Suprapubic skin (tissue), 4 donors: ENCODE results near the gene LCE1D. TPM values are rescaled to one million over a fixed set of nuclear protein-coding genes. Genes with fewer than 3 reads are reported as not detected.

Experiments used
- DNase-seq, 2 donors: peaks; one replicate each; pipeline ENCODE4 v3.0.0-alpha.2; 2019; ENCODE audit warnings: low spot score in 2 of 2
- H3K27ac ChIP-seq: fragments of 200-600 bp; sonication (generic); one replicate; pipeline ENCODE4 v1.5.1; 2019
- H3K27me3 ChIP-seq: fragments of 200-600 bp; sonication (generic); one replicate; pipeline ENCODE4 v1.5.1; 2019
- H3K36me3 ChIP-seq: fragments of 200-600 bp; sonication (generic); one replicate; pipeline ENCODE4 v1.5.1; 2019
- H3K4me1 ChIP-seq: fragments of 200-600 bp; sonication (generic); one replicate; pipeline ENCODE4 v1.5.1; 2019
- H3K4me3 ChIP-seq: fragments of 200-600 bp; sonication (generic); one replicate; pipeline ENCODE4 v1.5.1; 2019; ENCODE audit warnings: mild to moderate bottlenecking
- H3K9me3 ChIP-seq: fragments of 200-600 bp; sonication (generic); one replicate; pipeline ENCODE4 v1.5.1; 2019
- CTCF ChIP-seq, 2 donors: fragments of 200-600 bp in 1 of 2; fragments of 450-650 bp in 1 of 2; sonication (generic) in 1 of 2; IDR thresholded peaks; one replicate each; pipeline ENCODE4 v1.5.1; 2016 to 2019; ENCODE audit warnings: antibody characterized with exemption in 2 of 2, mild to moderate bottlenecking in 1 of 2, moderate library complexity in 1 of 2
- EP300 ChIP-seq: sonication (generic); formaldehyde crosslinking; IDR thresholded peaks from one replicate; pipeline ENCODE4 v1.6.1; 2017; ENCODE audit warnings: antibody characterized with exemption
- POLR2A ChIP-seq, 2 donors: fragments of 450-650 bp; IDR thresholded peaks; one replicate each; pipeline ENCODE4 v1.6.1; 2017; ENCODE audit warnings: antibody characterized with exemption in 2 of 2, mild to moderate bottlenecking in 2 of 2, moderate library complexity in 2 of 2
- POLR2AphosphoS5 ChIP-seq, 3 donors: sonication (generic); formaldehyde crosslinking; IDR thresholded peaks; one replicate each; pipeline ENCODE4 v1.6.1; 2017; ENCODE audit warnings: antibody characterized with exemption in 3 of 3
- WGBS: methylation state at CpG from one replicate; pipeline ENCODE4 v1.1.5; 2018; 5-methylcytosine and 5-hydroxymethylcytosine counted together
- total RNA-seq, 4 donors: library from RNA; depleted of rRNA; stranded (reverse); fragments of >200 nt; gene quantifications; one replicate each; pipeline ENCODE4 v1.1.0, GENCODE V29; 2016

Gene LCE1D
- total RNA-seq, 4 donors from 2014 or later: 32.8 to 203 (median 101) TPM

DNA sequence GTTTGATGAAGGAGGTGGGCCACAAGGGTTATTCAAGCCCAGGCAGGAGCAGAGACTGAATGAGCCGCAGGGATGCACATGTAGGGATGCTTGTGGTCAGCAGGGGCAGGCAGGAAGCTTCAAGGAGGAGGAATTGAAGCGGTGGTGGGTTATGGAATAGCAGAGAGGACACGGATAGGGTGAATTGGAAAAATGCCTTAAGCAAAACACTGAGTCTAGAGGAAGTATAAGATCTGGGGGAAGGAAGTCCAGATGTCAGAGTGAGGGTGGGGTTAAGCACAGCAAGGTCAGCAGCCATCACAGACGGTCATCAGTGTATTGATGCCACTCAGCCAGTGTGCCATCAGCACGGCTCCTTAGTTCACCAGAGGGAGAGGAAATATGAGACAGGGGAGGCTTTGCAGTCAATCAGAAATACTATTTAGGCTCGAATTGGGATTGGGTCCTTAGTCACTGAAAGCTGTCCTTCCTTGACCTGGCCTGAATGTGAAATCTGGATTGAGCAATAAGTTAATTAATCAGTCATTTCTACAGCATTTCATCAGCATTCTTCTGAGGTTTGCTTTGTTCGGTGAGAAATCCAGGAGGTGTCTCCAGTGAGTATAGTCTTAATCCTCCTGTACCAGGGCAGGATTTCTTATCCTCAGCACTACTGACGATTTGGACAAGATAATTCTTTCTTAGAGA is 27.5 kb upstream of the LCE1D start:
- Histone ChIP-seq H3K9me3 (no peaks in the 10 kb centered on the region), H3K27me3 (no peaks in the 10 kb centered on the region), H3K36me3 (no peaks in the 10 kb centered on the region), H3K27ac (no peak overlapping the region), H3K4me1 (peaks cover 3% of the 10 kb centered on the region), H3K4me3 (no peak overlapping the region)
- TF ChIP-seq POLR2AphosphoS5 (IDR thresholded peaks at IDR 0.05) (no peak), EP300 (no peak), POLR2A (IDR thresholded peaks at IDR 0.05) (no peak), CTCF (IDR thresholded peaks at IDR 0.05) (no peak)
- 53% methylated on average over 8 of the region's 8 CpGs for WGBS
- DNase-seq: no peak

DNA sequence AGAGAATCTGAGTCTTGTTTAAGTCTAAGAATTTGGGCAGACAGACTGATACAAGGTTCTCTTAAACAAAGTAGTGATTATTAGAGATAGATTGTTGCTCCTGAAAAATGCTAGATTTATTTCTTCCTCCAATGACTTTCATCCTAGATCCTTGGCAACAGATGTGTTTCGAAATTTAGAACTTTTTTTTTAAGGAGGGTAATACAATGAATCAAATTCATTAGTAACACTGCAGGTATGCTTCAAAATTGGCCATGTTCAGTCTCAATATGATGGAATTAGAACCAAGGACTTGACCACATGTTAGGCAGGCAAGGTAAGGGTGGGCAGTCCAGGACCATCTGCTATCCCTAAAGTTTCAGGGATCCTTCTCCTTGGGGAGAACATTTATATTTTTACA is 26.1 kb upstream of the LCE1D start:
- H3K36me3 ChIP-seq: no peaks in the 10 kb centered on the region
- no peak overlapping the region for H3K27ac ChIP-seq
- no peaks in the 10 kb centered on the region for H3K27me3 ChIP-seq
- no peak for TF ChIP-seq EP300
- TF ChIP-seq POLR2A (IDR thresholded peaks at IDR 0.05): no peak
- TF ChIP-seq CTCF (IDR thresholded peaks at IDR 0.05): no peak
- TF ChIP-seq POLR2AphosphoS5 (IDR thresholded peaks at IDR 0.05): no peak
- no peak for DNase-seq
- WGBS: 61% methylated on average over 1 of the region's 1 CpG
- no peaks in the 10 kb centered on the region for H3K9me3 ChIP-seq
- peaks cover 3% of the 10 kb centered on the region for H3K4me1 ChIP-seq
- H3K4me3 ChIP-seq: no peak overlapping the region

DNA sequence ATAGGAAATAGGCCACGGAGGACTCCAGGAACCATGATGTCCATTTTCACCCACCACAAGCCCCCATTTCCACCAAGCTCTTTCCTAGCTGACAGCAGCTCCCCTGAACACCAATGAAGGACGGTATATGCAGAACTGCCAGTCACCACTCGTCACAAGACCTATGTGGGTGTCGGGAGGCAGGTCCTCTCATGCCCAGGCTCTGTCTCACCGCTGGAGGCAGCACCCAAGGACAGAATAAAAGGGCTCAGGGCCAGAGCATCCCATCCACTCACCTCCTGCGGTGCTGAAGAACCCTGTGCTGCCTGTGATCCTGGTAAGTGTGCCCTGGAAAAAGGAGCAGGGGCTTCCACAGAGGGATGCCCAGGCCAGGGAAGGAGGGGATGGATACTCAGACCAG is 21.6 kb upstream of the LCE1D start, which contains the start of gene LCE1F:
TSS of gene LCE1F (plus strand) at position 266 of the 400 bp plus-strand sequence. CDS start 1,232 bp downstream, outside the sequence.
- 62% methylated on average over 6 of the region's 6 CpGs for WGBS
- TF ChIP-seq CTCF (IDR thresholded peaks at IDR 0.05) (no peak), POLR2A (IDR thresholded peaks at IDR 0.05) (no peak), POLR2AphosphoS5 (IDR thresholded peaks at IDR 0.05) (no peak), EP300 (no peak)
- no peaks in the 10 kb centered on the region for H3K27me3 ChIP-seq
- H3K36me3 ChIP-seq: no peaks in the 10 kb centered on the region
- no peaks in the 10 kb centered on the region for H3K4me1 ChIP-seq
- no peak within 1 kb of the TSS for H3K27ac ChIP-seq
- H3K9me3 ChIP-seq: no peaks in the 10 kb centered on the region
- no peak within 1 kb of the TSS for H3K4me3 ChIP-seq
- no peak for DNase-seq

- 83% methylated on average over 10 of the region's 11 CpGs for WGBS
- no peak for DNase-seq
- H3K4me1 ChIP-seq: no peaks in the 10 kb centered on the region
- H3K27ac ChIP-seq: no peak overlapping the region
- TF ChIP-seq POLR2A (IDR thresholded peaks at IDR 0.05): no peak
- TF ChIP-seq EP300: no peak
- TF ChIP-seq CTCF (IDR thresholded peaks at IDR 0.05): no peak
- TF ChIP-seq POLR2AphosphoS5 (IDR thresholded peaks at IDR 0.05): no peak
- H3K9me3 ChIP-seq: no peaks in the 10 kb centered on the region
- H3K36me3 ChIP-seq: no peaks in the 10 kb centered on the region
- H3K4me3 ChIP-seq: no peak overlapping the region
- H3K27me3 ChIP-seq: no peaks in the 10 kb centered on the region
Observed at GRCh38 chr1:152776361-152776760, 20.2 kb upstream of the LCE1D start.

- no peaks in the 10 kb centered on the region for H3K36me3 ChIP-seq
- no peaks in the 10 kb centered on the region for H3K9me3 ChIP-seq
- no peaks in the 10 kb centered on the region for H3K4me1 ChIP-seq
- no peaks in the 10 kb centered on the region for H3K27me3 ChIP-seq
- H3K4me3 ChIP-seq: no peak overlapping the region
- TF ChIP-seq CTCF (IDR thresholded peaks at IDR 0.05) (no peak), POLR2AphosphoS5 (IDR thresholded peaks at IDR 0.05) (no peak), POLR2A (IDR thresholded peaks at IDR 0.05) (no peak), EP300 (no peak)
- 56% methylated on average over 4 of the region's 4 CpGs for WGBS
- no peak overlapping the region for H3K27ac ChIP-seq
- no peak for DNase-seq
Observed at GRCh38 chr1:152777510-152778137, 18.9 kb upstream of the LCE1D start.
